Raji (cell line): ENCODE data around the gene FADD.

ENCODE experiments used
- POLR2A ChIP-seq: IDR thresholded peaks from 2 replicates; pipeline ENCODE4 v1.6.1; 2011; ENCODE audit warnings: low read depth, low read length, control low read depth; ENCODE audit not compliant: insufficient read depth

The FADD gene

DNA sequence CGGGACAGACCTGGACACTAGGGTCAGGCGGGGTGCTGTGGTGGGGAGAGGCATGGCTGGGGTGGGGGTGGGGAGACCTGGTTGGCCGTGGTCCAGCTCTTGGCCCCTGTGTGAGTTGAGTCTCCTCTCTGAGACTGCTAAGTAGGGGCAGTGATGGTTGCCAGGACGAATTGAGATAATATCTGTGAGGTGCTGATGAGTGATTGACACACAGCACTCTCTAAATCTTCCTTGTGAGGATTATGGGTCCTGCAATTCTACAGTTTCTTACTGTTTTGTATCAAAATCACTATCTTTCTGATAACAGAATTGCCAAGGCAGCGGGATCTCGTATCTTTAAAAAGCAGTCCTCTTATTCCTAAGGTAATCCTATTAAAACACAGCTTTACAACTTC is 3.9 kb downstream of the FADD start:
- no peak for TF ChIP-seq POLR2A

- TF ChIP-seq POLR2A, result no peak
Observed at GRCh38 chr11:70207531-70208131, 4.5 kb downstream of the FADD start.

GRCh38 chr11:70209391-70209912 is 6.4 kb downstream of the FADD start:
- TF ChIP-seq POLR2A, result no peak

GRCh38 chr11:70210051-70210501 is 7.0 kb downstream of the FADD start:
- no peak for TF ChIP-seq POLR2A

DNA sequence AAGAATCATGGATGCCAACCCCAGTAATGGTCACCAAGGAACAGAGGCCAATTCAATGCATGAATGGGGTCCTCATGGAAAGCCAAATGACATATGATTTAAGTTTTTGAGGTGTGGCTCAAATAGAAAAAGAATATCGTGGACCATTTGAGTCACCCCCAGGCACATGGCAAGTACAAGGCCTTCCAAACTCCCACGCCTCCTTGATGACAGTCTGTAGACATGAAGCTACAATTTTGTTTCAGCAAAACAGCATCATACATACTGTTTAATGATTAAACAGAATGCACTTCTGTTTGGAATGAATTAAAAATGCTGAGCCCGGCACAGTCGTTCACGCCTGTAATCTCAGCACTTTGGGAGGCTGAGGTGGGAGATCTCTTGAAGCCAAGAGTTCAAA is 7.4 kb downstream of the FADD start:
- TF ChIP-seq POLR2A, result no peak

DNA sequence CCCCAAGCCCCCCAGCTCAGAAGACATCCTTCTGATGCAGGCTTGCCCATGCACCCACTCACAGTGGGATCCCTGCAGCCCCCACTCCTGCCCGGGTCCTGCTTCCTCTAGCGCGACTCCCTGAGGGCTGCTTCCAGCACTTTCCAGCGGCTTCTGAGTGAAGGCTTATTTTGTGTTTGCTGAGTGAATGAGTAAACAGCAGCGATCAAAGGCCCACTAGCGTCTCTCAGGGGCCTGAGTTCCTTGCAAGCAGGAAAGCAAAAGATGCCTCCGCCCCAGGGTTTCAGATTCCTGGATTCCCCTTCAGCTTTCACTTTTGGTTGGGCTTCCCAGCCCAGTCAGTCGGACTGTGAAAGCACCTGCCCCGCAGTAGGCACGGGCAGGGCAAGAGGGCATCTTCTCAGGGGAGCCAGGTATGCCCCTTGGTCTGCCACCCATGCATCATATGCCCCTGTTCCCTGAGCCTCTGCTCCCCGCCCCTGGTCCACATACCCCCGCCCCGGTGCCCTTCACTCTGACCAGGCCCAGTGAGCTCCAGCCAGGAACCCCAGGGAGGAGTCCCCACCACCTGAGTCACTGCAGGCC is 9.2 kb downstream of the FADD start:
- no peak for TF ChIP-seq POLR2A

DNA sequence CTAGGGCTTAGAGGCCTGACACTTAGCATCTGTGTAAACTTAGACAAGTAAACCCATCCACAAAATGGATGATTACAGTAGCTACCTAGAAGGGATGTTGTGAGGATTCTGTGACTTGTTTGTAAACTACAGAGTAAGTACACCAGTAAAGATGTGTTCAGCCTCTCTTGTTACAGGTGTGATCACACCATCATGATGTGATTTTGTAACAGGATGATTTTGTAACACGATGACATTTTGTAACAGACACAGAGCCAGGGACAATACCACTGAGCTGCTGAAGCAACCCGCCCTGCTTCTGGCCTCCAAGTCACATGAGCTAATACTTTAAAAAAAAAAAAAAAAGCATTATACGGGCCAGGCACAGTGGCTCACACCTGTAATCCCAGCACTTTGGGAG is 17.0 kb downstream of the FADD start:
- TF ChIP-seq POLR2A, result no peak

DNA sequence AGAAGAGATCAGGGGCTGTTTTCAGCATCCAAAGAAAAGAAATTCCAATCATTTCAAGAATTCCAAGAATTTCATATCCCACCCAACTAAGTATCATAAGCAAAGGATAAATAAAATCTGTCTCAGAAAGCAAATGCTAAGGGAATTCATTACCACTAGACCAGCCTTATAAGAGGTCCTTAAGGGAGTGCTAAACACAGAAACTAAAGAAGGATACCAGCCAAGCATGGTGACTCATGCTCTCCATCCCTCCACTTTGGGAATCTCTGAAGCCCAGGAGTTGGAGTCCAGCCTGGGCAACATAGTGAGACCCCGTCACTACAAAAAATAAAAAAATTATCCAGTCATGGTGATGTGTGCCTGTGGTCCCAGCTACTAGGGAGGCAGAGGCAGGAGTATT is 17.8 kb downstream of the FADD start:
- no peak for TF ChIP-seq POLR2A

DNA sequence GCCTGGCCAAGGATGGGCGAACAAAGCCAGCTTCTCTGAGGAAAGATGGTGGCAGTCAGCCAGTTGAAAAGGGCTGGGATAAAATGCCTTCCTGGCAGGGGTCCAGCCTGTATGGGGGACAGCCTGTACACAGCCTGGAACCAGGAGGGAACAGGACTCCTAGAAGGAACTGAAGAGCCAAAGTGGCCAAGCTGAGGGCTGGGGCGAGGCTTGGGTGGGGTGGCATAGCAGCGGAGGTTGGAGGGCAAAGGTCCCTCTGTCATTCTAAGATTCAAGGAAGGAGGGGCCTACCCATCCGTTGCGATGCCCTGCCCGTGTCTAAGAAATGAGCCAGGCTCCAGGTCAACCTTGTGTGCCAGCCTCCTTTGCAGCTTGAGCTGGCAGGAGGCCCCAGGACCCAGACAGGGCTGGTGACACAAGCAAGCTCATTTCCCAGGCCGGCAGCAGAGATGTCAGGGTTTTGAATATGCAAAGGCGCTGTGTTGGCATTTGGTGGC is 22.6 kb downstream of the FADD start:
- no peak for TF ChIP-seq POLR2A

- TF ChIP-seq POLR2A, result no peak
Observed at GRCh38 chr11:70226183-70226582, 23.1 kb downstream of the FADD start.

GRCh38 chr11:70226967-70227366 is 23.9 kb downstream of the FADD start:
- no peak for TF ChIP-seq POLR2A

DNA sequence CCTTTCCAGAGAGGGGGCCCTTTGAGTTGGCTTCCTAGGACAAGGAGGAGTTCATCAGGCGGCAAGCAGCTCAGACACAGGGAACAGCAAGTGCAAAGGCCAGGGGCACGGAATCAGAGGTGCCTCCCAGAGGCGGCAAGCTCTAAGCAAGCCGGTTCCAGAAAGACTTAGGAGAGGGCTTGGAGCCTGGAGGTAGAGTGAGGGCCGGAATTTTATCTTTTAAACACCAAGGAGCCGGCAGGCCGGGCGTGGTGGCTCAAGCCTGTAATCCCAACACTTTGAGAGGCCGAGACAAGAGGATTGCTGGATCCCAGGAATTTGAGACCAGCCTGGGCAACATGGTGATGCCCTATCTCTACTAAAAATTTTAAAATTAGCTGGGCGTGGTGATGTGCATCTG is 26.6 kb downstream of the FADD start:
- TF ChIP-seq POLR2A, result no peak

GRCh38 chr11:70230151-70230839 is 27.2 kb downstream of the FADD start:
- TF ChIP-seq POLR2A, result no peak

DNA sequence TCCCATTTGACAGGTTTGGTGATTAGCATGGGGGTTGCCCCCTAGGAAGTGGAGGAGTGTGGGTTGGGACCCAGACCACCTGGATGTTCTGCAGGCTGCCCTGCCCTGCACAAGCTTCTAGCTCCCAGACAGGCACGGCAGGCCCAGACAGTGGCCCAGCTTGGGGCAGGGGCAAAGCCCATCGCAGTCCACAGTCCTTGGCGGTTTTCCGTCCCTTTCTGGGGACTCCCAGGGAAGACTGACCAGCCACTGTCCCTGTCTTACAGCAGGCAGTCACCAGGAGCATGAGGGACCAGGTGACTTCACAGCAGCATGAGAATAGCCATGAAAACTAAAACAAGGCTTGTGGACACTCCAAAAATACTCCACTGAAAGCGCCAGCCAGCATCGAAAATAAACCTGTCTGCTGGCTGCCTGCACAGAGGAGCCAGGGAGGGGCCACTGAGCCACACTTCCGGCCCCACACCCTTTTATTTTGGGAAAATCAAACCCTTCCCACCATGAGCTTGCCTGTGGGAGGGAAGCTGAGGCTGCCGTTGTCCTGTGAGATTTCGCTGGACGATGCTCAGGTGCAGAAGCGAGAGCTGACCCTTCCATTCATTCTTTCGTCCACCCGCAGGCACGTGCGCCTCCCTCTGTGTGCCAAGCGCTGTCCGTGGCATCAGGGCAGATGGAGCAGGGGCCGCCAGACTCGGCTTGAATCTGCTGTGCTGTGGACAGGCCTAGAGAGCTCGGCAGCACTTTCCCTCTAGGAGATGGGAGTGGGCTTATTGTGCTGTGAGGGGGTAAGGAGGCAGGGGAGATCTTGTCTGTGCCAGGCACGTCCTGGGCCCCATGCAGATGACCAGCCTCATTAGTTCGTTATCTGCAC is 28.0 kb downstream of the FADD start:
- TF ChIP-seq POLR2A, result no peak

DNA sequence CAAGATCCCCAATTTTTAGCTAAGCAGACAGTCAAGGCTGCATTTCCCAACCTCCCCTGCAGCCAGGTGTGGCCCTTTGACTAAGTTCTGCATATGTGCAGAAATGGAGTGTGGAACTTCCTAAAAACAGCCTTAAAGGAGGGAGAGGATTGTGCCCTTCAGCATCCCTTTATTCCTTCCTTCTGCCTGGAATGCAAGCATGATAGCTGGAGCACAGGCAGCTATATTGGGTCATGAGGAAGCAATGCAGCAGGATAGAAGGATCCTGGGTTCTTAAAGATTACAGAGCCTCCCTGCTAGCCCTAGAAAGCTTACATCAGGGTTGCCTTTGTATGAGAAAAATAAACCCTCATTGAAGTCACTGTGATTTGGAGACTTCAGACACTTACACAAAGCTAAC is 29.9 kb downstream of the FADD start:
- TF ChIP-seq POLR2A, result no peak
